ENCODE data around the gene TM9SF1.

DNA sequence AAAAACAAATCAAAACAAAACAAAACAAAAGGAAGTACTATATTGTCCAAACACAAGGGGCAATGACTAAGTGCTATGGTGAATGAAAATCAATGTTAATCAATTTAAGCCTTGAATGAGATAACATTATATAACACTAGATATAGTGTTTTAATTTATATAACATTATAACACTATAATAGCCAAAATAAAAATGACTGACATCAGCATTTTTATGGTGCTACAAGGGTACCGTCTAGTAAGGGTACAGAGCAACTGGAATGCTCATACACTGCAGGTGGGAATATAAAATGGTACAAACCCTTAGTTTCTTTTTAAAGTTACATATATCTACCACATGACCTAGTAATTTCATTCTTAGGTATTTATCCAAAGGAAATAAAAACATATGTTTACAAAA lies 31.2 kb upstream of the TM9SF1 start:
- TF ChIP-seq, protein P1, sequence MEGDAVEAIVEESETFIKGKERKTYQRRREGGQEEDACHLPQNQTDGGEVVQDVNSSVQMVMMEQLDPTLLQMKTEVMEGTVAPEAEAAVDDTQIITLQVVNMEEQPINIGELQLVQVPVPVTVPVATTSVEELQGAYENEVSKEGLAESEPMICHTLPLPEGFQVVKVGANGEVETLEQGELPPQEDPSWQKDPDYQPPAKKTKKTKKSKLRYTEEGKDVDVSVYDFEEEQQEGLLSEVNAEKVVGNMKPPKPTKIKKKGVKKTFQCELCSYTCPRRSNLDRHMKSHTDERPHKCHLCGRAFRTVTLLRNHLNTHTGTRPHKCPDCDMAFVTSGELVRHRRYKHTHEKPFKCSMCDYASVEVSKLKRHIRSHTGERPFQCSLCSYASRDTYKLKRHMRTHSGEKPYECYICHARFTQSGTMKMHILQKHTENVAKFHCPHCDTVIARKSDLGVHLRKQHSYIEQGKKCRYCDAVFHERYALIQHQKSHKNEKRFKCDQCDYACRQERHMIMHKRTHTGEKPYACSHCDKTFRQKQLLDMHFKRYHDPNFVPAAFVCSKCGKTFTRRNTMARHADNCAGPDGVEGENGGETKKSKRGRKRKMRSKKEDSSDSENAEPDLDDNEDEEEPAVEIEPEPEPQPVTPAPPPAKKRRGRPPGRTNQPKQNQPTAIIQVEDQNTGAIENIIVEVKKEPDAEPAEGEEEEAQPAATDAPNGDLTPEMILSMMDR (IDR thresholded peaks at IDR 0.05) = no peak
- no peak for TF ChIP-seq POLR2AphosphoS5 (IDR thresholded peaks at IDR 0.05)
- TF ChIP-seq POLR2A (IDR thresholded peaks at IDR 0.05) = no peak

Data from sigmoid colon (tissue), 4 donors.